NOMO-1 (cell line): ENCODE results near the gene NEMP2.
"Not testable (repeated sequence)": the region's sequence is repeated elsewhere in the genome, so short reads cannot be mapped to it uniquely, and the experiment has no call there.

Experiments
- DNase-seq, 2 experiments: peaks; one replicate each; lab custom pipeline; 2025; ENCODE audit not compliant: unreplicated experiment in 2 of 2; lab: John Stamatoyannopoulos, UW

NEMP2 gene

DNA sequence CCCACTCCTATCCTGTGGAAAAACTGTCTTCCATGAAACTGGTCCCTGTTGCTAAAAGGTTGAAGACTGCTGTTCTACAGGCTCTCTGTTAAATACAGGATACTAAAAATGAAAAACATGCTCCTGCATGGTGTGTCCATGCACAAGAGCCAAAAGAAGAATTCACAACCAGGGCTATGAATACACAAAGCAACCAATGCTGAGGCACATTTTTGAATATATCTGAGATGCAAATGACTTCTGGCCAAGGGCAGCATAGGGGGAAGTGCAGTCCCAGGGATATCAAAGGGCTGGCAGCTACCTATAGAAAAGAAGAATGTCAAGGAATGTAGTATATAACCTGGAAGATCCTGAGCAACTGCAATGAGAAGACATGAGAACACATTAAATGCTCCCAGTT is 6.6 kb downstream of the NEMP2 start:
- no peak for DNase-seq

GRCh38 chr2:190527214-190527613 is 7.3 kb downstream of the NEMP2 start:
- no peak for DNase-seq

DNA sequence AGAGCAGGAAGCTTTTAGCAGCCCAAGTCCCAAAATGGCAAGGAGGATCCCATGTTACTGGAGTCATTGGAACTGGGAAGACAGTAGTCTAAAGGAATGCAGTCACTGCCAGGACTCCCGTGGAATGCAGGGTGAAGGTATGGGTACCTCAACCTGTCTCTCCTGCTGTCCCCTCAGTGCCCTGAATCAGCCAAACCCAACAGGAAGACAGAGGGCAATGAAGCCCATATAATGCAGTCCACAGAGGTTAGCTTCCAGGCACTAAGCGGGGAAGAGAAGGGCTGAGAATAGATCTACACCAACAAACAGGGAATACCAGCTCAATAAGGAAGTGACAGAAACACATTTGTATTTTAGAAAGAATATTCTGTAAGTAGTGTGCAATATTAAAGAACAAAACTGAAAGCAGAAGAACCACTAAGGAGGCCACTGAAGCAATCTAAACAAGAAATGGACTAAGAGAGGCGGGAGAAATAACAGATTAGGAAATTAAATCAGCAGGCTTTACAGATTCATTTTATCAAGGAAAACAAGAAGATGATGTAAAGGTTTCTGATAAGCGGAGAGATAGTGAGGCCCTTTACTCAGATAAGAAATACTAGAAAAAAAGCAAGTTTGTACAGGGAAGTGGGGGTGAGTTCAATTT is 8.3 kb downstream of the NEMP2 start:
- peak; percentile 53 to 85 for DNase-seq

DNA sequence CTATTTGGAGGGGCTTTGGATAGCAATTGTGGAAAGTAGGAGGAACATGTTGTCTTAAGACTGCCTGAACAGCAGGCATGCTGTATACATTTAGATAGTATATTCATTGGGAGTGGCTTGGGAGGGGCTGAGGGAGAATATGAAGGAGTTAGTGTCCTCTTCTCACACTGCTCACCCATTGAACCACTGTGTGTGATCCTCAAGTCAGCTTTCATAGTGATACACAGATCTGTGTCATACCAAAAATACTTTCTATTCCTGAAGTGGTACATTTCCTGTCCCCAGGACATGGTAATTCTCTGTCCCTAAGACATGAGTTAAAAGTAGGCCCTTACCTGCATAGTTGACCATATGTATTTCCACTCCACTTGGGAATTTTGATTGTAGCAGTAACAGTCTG is 9.6 kb downstream of the NEMP2 start:
- DNase-seq: no peak

- DNase-seq: no peak
These were observed 14.4 kb downstream of the NEMP2 start for GRCh38 chr2:190519975-190520767.

DNA sequence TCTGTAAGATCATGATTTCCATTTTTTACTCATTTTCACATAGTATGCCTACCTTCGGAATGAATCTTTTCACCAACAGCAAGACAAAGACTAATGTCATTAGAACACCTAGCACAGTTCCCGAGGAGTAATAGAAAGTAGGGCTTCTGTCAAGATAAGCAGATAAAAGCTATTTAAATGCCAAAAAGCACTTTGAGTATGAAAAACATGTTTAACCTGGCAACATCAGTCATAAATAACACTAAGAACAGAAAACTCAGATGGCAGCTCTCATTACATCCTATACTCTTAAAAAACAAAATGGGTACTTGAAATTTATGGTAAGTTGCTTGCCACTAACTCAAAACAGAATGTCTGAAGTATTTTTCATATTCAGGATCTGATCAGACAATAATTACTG is 17.1 kb downstream of the NEMP2 start:
- DNase-seq: no peak

DNA sequence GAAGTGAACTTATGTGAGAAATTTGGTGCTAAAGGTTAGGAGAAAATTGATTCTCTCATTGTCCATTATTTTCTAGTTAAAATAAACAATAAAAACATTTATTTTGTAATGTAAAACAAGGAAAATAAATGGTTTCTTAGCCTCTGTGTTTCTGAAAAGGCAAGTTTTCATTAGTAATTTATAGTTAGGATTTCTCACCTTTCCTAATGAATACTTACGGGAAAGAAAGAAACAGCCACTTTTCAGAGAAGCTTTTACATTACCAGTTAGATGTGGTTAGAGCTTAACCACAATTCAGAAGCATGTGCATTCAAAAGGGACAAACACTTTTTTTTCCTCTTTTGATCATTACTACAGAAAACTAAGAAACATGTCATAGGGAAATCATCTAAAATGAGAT is 18.8 kb downstream of the NEMP2 start:
- DNase-seq: no peak

GRCh38 chr2:190514676-190515075 is 19.8 kb downstream of the NEMP2 start:
- DNase-seq: no peak

DNA sequence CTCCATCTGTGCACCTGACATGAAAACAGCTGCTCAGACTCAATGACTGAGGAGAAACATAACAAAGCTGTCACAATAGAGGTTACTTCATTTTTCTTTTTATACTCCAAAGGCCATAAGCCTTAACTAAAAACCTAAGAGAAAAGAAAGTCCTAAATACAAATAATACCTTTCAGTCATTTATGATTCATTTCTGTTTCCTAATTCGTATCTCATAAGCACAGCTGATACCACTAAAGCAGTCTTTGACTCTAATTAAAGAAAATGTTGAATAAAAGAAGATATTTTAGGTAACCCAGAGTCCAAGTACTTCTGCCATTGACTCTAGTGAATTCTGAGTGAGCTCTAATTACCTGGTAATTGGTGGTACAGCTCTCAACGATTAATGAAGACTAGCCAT is 20.6 kb downstream of the NEMP2 start:
- DNase-seq: no peak

DNA sequence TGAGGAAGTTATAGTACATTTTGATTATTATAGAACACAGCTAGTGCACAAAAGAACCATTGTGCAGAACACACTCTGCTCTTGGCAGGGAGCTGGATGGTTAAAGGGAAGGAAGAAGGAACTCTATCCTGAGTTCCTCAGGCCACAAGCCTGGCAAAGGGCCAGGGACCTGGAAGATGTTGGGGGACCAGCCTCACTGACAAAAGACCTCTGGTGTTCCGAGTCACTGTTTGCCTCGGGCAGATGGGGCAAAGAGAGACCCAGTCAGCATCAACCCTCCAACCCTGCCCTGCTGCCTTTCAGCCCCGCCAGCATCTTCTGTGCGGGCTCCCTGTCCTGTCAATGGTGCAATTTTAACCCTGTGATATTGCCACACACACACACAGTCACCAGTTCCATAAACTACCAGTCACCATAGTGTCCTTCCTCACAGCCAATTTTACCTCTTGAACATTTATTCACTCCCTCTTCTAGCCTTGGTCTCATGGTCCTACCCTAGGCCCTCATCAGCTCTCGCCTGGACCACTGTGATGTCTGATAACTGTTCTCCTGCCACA is 21.9 kb downstream of the NEMP2 start:
- no peak for DNase-seq

DNA sequence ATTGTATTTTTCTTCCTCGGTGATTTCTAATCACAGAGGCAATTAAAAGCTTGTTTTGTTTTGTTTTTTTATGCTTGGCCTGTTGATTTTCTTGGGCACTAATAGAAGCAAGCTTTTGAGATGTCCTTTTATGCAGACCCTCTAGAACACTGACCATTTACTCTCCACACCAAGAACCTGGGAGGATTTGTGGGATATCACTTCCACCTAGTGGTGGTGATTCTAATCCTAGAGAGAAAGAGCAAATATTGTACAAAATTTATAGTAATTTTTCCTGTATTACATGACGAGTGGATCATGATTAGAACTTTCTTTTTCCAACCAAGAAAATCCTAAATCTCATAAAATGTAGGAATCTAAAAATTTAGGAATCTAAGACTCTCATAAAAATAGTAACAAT is 23.4 kb downstream of the NEMP2 start:
- DNase-seq: no peak

GRCh38 chr2:190509895-190510294 is 24.6 kb downstream of the NEMP2 start:
- not testable (repeated sequence) for DNase-seq

- DNase-seq: no peak
These were observed 27.4 kb downstream of the NEMP2 start for GRCh38 chr2:190507135-190507534.

DNA sequence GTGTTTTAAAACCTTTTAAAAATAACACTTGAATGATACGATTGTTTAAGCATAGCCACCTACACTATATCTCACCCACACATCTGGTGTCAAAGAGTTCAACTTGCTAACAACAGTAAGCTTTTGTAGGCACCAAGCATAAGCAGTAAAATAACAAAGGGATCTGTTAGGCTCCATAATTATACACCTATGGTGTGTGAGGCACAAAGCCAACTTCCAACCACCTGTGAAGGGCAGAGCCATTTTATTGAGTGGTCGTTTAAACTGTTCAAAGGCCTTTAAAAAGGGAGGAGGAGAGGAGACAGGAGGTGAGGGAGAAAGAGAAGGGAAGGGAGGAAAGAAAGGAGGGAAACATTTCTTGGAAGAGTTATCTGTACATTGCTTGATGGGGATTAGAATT is 27.9 kb downstream of the NEMP2 start:
- no peak for DNase-seq

- DNase-seq: no peak
These were observed 28.8 kb downstream of the NEMP2 start for GRCh38 chr2:190505696-190506095.

DNA sequence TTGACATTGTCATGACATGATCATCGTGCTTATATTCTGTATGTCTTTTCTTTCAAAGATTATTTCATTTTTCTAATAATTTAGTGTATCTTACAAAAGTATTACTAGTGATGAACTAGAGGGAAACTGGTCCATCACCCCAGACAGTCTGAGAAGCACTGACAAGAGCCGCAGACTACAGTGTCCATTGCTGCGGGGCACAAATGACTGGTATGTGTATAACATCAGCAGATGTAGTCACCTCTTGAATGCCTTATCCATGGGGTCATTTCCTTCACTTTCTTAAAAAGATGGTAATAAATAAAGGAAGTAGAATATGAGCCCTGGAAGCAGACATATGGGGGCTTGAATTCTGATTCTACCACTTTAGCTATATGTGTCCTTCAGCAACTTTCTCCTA is 29.6 kb downstream of the NEMP2 start:
- DNase-seq: no peak

GRCh38 chr2:190503088-190503487 is 31.4 kb downstream of the NEMP2 start:
- DNase-seq: no peak

- DNase-seq: no peak
These were observed 32.7 kb downstream of the NEMP2 start for GRCh38 chr2:190501702-190502407.

DNA sequence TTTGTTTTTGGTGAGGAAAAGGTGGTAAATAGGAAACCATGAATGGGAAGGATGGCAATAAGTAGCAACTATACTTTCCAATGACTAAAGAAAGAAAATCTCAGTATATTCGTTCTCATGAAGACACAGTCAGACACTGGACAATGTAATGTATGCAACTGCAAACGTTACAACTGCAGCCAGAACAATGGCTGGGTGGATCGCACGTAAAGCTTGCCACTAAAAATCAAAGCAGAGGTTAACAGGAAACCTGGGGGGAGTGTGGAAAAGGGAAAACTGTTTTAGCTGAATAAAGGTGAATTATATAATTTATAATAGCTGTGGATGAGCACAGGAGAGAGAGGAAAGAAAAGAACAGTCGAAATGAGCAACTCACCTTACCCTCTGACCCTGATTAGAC is 33.3 kb downstream of the NEMP2 start:
- DNase-seq: no peak

GRCh38 chr2:190500054-190500502 is 34.4 kb downstream of the NEMP2 start:
- DNase-seq: no peak

GRCh38 chr2:190499273-190499672 is 35.2 kb downstream of the NEMP2 start:
- DNase-seq: no peak
